NCI-H446 (cell line): ENCODE results near the gene KATNAL1.
"Not testable (repeated sequence)": the region's sequence is repeated elsewhere in the genome, so short reads cannot be mapped to it uniquely, and the experiment has no call there.

Experiments used
- DNase-seq, 2 experiments: peaks; one replicate each; lab custom pipeline; 2025; lab: John Stamatoyannopoulos, UW

KATNAL1 gene

DNA sequence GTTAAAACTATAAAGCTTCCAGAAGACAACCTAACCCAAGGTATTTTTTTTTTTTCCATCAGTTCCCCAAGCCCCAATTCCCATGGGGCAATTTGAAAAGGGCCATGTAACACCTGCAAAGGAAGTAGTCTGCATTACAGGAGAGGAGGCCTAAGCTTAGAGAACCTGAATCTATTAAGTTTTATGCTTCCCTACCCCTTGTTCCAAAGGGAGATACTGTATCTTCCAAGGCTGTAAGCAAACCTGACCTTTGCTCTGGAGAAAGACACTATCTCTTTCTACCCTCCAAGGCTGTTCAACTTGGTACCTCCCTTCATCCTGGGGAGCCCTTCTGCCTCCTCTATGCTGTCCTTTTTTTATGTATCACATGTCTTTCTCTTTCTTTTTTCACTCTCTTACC is 15.0 kb downstream of the KATNAL1 start:
- no peak for DNase-seq

DNA sequence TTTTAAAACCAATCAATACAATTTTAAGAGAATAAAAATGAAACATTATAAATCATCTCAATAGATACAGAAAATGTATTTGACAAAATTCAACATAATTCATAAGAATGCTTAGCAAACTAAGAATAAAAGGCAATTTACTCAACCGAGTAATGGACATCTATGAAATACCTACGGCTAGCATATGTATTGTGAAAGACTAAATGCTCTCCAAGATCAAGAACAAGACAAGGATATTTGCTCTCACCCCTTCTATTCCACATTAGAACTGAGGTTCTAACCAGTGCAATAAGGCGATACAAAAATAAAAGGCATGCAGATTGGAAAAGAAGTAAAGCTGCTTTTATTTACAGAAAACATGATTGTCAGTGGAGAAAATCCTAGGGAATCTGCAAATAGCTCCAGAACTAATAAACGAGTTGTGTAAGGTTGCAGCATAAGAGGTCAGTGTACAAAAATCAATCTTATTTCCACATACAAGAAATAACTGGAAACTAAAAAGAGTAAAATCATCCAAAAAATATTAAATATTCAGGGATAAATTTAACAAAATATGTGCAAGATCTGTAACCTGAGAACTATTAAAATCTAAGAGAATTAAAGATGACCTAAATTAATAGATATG is 16.4 kb downstream of the KATNAL1 start:
- no peak for DNase-seq

DNA sequence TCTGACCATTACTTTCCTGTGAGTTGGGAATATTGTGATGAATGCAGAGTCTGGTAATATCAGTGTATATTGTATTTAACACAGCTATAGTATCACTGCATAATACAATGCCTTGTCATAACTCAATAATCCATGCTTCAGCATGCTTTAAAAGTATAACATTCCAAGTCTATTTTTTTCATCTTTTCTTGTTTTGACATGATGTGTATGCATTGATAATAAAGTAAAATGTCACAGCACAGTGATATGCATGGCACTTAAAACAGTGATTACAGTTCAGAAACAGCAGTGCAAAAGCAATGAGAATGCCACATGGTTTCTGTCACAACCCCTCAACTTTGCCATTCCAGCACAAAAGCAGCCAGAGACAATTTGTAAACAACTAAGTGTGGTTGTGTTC is 17.8 kb downstream of the KATNAL1 start:
- DNase-seq: no peak

DNA sequence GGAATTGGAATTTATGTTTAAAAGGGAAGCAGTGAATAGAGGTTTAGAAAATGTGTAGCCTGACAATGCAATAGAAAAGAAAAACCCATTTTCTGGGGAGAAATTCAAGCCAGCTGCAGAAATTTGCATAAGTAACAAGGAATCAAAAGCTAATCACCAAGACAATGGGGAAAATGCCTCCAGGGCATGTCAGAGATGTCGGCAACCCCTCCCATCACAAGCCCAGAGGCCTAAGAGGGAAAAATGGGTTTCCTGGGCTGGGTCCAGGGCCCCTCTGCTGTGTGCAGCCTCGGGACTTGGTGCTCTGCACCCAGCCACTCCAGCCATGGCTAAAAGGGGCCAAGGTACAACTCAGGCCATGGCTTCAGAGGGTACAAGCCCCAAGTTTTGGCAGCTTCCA is 21.3 kb downstream of the KATNAL1 start:
- not testable (repeated sequence) for DNase-seq

DNA sequence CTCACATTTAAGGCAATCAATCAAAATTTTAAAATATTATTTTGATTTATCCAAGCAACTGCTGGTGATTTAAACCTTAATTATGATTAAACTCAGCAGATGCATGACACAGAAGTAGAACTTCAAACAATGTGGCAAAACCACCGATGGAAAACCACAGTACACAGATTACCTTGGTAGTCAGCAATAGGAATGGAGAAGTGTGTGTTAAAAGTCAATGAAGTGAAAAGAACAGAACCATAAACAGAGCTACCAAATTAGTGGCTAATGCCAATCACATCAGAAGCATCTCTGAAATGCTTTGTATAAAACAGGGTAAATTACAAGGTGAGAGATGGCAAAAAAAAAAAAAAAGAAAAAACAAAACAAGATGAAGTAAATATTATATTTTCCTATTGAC is 31.2 kb downstream of the KATNAL1 start:
- no peak for DNase-seq

DNA sequence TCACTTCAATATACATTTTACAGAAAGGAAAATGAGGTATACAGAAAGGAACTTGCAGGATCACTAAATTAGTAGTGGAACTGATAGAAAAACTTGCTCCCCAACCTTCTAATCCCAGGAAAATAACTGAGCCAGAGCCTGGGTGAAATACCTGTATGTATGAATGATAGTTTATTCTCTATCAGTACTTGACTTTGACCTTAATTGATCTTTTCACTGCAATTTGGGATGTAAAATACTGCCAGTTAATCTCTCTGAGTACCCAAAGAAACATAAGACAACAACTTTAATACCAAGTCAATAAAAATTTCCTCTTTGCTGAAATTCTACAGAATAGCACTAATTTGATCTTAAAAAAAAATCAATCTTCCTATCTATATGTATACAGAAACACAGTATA is 33.3 kb downstream of the KATNAL1 start:
- no peak for DNase-seq

DNA sequence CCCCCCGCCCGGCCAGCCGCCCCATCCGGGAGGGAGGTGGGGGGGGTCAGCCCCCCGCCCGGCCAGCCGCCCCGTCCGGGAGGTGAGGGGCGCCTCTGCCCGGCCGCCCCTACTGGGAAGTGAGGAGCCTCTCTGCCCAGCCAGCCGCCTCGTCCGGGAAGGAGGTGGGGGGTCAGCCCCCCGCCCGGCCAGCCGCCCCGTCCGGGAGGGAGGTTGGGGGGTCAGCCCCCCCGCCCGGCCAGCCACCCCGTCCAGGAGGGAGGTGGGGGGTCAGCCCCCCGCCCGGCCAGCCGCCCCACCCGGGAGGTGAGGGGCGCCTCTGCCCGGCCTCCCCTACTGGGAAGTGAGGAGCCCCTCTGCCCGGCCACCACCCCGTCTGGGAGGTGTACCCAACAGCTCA is 37.3 kb downstream of the KATNAL1 start:
- DNase-seq: not testable (repeated sequence)

DNA sequence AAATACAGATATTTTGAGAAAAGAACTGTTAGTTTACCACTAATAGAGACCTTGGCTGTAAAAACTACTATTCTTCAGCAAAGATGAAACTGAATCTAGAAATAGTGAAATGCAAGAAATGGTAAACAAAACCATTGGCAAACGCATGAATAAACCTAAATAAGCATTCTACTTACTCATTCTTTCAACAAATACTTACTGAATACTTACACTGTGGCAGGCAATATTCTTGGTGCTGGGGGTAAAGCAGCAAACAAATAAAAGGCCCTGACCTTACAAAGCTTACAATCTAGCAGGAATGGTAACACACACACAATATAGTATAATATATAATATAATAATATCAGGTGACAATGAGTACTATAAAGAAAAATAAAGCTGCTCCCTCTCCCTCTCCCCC is 38.7 kb downstream of the KATNAL1 start:
- DNase-seq: no peak

DNA sequence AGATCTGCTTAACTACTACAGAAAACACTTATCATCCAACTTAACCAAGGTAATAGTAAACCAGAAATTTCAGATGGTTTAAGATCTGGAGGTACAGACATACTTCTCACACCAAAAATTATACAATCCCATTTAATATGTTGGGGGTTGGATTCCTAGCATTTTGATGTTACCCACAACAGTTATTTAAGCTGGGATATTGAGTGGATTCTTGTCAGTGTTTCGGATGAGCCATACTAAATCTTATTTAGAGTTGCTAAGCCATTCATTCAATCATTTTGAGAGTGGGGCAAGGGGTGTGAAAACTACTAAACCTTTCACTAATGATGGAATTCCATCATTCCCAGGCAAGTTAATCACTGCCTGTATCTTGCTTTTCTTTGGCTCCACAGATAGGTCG is 40.6 kb downstream of the KATNAL1 start:
- no peak for DNase-seq

DNA sequence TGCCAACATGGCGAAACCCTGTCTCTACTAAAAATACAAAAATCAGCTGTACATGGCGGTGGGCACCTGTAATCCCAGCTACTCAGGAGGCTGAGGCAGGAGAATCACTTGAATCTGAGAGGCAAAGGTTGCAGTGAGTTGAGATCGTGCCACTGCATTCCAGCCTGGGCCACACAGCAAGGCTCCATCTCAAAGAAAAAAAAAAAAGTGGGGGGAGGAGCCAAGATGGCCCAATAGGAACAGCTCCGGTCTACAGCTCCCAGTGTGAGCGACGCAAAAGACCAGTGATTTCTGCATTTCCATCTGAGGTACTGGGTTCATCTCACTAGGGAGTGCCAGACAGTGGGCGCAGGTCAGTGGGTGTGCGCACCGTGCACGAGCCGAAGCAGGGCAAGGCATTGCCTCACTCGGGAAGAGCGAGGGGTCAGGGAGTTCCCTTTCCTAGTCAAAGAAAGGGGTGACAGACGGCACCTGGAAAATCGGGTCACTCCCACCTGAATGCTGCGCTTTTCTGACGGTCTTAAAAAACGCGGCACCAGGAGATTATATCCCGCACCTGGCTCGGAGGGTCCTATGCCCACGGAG is 48.1 kb downstream of the KATNAL1 start:
- not testable (repeated sequence) for DNase-seq

DNA sequence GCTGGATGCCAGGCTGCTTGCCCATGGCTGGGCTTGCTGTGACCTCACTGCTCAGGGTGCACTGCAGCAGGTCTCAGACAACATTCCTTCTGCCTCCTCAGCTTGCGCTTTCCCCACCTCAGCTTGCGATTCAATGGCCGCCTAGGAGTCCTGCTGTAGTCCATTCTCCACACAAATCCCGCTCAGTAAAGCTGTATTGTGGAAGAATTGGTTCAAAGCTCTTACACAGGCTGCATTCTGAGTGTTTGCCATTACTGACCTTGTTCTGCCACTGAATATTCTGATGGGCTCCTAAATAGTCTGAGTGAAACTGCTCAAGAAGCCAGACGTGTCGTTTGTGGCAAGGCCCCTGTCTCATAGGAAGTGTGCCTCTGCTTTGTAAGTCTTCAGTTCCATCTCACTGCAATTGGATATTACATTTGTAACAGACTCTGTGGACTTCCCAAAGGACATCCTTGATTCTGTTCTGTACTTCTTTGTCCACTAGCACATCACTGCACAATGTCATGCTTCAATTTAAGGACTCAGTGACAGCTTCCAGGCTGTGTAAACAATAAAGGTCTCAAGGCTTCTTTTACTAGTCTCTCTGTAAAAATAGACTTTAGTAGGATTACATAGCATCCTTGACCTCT is 49.8 kb downstream of the KATNAL1 start:
- DNase-seq: no peak

DNA sequence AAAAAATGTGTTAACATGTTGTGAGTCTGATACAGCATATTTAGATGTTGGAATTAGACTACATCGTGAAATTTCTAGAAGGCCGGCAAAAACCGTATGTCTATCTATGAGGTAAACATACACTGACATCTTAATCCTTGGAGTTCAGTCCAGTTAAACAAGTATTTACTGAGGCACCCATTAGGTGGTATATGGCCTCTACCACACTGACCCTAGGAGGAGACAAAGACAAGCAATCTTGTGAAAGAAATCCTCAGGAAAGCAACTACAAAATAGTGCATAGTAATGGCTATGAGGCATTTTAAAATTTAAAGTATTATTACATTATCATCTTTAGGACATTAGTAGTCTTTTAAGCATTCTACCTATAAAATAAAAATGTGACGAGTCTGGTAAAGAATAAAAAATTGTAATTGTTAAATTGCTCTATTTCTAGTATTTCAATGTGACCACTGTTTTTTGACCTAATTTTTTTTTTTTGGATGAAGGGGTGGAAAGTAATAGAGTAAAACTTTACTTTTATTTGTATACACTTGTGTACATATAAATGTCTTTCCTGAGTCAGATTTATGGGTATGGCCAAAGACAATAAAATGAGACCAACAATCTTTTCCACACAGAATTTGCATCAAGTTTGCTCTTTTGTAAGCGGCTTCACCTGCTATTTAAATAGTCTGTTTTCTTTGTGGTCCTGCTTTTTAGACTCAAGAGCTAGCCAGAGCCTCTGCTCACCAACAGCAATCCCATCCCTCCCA is 50.5 kb downstream of the KATNAL1 start:
- DNase-seq: no peak

DNA sequence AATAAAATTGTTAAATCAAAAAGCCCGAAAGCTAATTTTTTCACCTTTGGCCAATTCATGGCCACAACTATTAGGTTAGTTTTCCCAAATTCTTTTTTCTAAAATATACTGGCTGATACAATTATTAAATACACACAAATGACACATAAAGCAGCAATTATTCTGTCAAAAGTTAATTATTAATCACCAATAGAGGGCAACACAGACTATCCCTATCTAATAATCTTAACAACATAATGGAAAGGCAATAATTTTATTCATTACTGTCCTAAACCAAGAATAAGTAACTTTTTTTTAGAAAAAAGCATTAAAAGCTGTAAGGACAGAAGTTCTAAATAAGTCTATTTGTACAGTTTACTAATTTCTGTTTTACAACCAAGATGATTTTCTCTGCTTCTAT is 51.7 kb downstream of the KATNAL1 start:
- DNase-seq: no peak

DNA sequence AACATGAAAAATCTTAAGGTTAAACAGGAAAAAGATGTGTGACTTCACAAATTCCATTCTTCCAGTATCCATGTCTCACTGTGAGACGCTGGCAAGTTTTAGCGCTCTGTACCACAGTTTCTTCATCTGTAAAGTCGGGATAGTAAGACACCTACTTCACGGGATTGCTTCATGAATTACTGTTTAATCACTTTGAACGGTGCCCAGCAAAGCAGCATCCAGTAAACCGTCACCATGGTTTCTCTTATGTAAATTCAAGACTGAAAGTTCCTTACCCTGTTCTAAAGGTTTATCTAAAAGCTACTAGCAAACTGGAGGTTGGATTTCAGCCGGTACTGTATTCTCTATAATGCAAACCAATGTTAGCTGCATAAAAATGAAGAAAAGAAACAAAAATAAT is 53.5 kb downstream of the KATNAL1 start:
- DNase-seq: no peak

DNA sequence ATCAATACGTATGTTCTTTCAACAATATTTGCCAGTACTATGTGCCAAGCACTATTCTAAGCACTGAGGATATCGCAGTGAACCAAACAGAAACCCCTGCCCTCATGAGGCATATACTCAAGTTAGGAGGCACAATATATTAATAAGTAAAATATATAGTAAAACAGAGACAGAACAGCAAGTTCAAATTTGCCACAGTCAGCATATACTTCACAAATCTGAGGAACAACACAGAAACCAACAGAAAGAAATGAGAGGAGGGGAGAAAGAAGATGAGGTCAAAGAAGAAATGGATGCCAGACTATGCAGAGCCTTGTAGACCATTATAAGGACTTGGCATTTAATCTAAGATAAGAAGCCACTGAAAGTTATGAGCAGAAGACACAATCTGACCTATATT is 59.9 kb downstream of the KATNAL1 start:
- DNase-seq: no peak

DNA sequence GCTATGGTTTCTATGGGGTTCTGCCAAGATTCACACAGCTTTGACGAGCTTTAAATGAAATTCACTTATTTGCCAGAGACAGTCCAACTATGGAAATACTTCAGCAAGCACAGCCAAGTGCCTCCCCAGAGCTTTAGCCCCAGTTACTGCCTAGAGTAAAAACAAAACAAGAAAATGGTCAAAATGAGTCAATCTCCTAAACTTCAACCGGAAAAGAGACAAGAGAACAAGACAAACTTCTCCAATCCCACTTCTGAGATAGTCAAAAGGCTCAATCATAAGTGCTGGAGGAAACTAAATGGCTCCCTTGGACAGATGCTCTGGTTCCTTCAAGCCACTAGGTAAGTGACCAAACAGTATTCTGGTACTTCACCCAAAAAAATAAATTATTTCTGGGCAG is 65.8 kb downstream of the KATNAL1 start:
- no peak for DNase-seq

DNA sequence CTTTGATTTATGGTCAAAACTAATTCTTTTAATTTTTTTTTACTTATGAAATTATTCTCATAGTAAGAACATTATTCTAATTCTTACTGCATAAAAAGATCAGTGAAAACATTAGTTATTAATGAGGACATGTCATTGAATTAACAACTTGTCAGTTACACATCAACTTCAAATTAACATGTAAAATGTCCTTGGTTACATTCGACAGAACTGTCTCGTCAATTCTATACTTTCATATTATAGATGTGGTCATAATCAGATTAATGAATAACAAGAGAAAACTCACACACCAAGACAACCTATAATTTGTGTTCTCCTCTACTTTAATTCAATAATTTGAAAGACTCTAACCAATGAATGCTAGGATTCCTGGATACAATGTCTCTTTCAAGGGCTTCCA is 66.7 kb downstream of the KATNAL1 start:
- DNase-seq: no peak

DNA sequence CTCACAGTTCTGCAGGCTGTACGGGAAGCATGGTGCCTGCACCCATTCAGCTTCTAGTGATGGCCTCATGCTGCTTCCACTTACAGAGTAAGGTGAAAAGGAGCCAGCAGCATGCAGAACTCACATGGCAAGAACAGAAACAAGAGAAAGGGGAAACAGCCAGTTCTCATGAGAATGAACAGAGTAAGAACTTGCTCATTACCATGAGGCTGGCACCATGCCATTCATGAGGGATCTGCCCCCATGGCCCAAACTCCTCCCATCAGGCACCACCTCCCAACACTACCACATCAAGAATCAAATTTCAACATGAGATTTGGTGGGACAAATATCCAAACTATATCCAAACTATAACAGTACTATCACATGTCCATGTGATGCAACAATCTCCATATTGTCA is 72.1 kb downstream of the KATNAL1 start:
- no peak for DNase-seq

DNA sequence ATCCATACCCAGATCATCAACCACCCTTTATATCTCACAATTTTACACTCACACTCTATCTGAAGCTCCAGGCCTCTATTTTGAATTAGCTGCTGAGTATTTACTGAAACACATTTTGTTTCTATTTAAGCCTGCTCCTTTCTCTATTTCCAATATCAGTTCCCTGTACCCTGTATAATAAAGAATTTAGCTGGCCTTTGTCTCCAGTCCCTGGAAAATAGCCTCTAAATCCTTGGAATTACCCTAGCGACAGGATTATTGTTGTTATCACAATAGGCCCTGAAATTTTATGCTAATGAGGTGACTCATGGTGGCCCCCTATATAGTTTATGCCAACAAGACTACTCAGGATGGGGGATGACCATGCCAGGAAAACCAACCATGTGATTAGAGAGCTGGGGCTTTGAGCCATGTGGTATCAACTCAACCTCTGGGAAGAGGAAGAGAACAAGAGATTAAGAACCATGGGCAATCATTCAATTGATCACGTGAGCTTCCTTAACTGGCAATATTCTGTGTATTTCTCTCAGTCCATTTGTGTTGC is 72.7 kb downstream of the KATNAL1 start:
- DNase-seq: no peak

DNA sequence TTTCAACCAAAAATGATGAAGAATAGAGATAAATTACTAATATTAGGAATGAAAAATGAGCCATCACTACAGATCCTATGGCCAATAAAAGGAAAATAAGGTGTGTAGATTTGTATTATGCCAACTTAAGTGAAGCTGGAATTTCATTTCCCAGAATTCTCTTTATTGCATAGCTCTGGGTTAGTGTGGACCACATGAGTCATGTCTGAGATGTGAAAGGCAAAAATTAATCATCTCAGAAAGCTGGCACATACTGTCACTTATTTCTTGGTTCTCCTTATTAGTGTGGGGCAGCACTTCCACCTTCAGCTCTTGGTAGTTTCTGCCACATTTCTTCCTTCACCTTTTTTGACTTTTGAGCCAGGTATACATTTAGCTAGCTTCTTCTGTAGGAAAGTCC is 82.6 kb downstream of the KATNAL1 start:
- DNase-seq: no peak

DNA sequence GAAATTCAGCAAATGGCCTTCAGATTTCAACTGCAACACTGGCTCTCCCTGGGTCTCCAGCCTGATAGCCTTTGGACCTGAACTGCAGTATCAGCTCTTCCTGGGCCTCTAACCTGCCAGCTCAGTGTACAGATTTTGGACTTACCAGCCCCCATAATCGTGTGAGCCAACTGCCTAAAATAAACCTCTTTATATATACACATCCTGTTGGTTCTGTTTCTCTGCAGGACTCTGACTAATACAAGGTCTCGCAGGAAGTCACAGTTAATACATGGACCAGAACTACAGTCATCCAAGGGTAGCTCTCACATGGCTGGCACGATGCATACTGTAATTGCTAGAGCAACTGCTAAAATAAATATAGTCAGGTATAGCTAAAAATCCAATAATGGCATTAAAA is 85.1 kb downstream of the KATNAL1 start:
- no peak for DNase-seq

DNA sequence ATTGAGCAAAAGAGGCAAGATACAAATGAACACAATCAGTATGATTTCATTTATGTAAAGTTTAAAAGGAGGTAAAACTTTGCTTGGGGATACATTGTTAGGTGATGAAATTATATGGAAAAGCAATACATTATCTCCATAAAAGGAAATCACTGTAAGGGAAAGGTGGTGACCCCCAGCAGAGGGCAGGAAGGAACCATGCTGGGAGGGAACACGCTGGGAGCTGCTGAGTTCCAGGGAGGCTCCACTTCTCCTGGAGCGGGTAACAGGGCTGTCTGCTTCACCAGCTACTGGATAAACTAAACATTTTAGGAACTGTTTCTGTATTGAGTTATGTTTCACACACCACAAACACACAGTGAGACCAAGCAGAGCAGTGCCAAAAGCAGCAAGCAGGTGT is 91.2 kb downstream of the KATNAL1 start:
- no peak for DNase-seq

DNA sequence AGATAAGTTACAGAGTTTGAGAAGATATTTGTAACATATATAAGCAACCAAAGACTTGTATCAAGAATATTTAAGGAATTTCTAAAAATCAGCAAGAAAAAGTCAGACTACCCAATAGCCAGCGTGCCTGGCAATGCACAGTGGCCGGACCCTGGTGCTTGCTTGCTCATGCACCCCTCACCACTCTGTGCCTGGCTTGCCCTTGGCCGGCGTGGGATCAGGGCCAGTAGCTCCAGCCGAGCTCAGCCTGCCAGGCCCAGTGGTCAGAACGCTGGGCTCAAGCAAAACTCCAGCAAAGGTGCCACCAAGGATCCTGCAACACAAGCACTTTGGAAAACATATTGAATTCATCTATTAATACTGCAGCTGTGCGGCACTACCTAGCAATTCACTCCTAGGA is 95.1 kb downstream of the KATNAL1 start:
- DNase-seq: no peak
